Transverse colon (tissue), 4 donors: Measurements from ENCODE around the gene AFG3L2. TPM values are rescaled to one million over a fixed set of nuclear protein-coding genes. Genes with fewer than 3 reads are reported as not detected.

ENCODE experiments used
- DNase-seq: peaks from one replicate; pipeline ENCODE4 v3.0.0-alpha.2; 2019
- H3K27ac ChIP-seq, 4 donors: fragments of 200-600 bp; sonication (generic); 2 replicates each; pipeline ENCODE4 v1.5.1; 2016 to 2018; ENCODE audit warnings: inconsistent platforms in 4 of 4
- H3K27me3 ChIP-seq: fragments of 200-600 bp; sonication (generic); 2 replicates; pipeline ENCODE4 v1.5.1; 2017; ENCODE audit warnings: inconsistent platforms
- H3K36me3 ChIP-seq, 4 donors: fragments of 200-600 bp; sonication (generic); 2 replicates each; pipeline ENCODE4 v1.5.1; 2017 to 2019; ENCODE audit warnings: inconsistent platforms in 4 of 4
- H3K4me1 ChIP-seq, 4 donors: fragments of 200-600 bp; sonication (generic); 2 replicates each; pipeline ENCODE4 v1.5.1; 2017 to 2020; ENCODE audit warnings: inconsistent platforms in 4 of 4
- H3K4me3 ChIP-seq, 4 donors: fragments of 200-600 bp; sonication (generic); 1 replicate in 1 of 4; 2 replicates in 3 of 4; pipeline versions ENCODE4 v1.5.1 to v1.6.1; 2017 to 2019; ENCODE audit warnings: inconsistent platforms in 4 of 4
- H3K9me3 ChIP-seq, 2 donors: fragments of 200-600 bp; sonication (generic); 2 replicates each; pipeline ENCODE4 v1.5.1; 2017 to 2019; ENCODE audit warnings: inconsistent platforms in 2 of 2
- EP300 ChIP-seq: sonication (generic); formaldehyde crosslinking; IDR thresholded peaks from one replicate; pipeline ENCODE4 v1.6.1; 2017; ENCODE audit warnings: antibody characterized with exemption, low read depth
- POLR2A ChIP-seq: fragments of 450-650 bp; IDR thresholded peaks from one replicate; pipeline ENCODE4 v1.6.1; 2016; ENCODE audit warnings: antibody characterized with exemption, mild to moderate bottlenecking, moderate library complexity
- POLR2AphosphoS5 ChIP-seq, 3 donors: sonication (generic); formaldehyde crosslinking; IDR thresholded peaks; one replicate each; pipeline ENCODE4 v1.6.1; 2016; ENCODE audit warnings: antibody characterized with exemption in 3 of 3
- WGBS, 2 donors: methylation state at CpG; one replicate each; pipeline ENCODE4 v1.1.5; 2018; ENCODE audit warnings: low coverage in 1 of 2; 5-methylcytosine and 5-hydroxymethylcytosine counted together
- in situ Hi-C, 4 donors: fragments of 200-750 bp; cut with MboI; loops; one replicate each; pipeline versions ENCODE4 v1.15.0 to v1.15.1; 2017; ENCODE audit warnings: low sequenced_read_pairs in 3 of 4, low pct_ligation_motif_present in 1 of 4, low pct_unique_long_range_greater_than_20kb in 1 of 4
- intact Hi-C: fragments of 100-400 bp; cut with DNase I; formaldehyde crosslinking; loops from one replicate; pipeline ENCODE4 v1.15.1; 2023; ENCODE audit warnings: low total_unique reads
- total RNA-seq, 4 donors: library from RNA; depleted of rRNA; stranded (reverse); fragments of >200 nt; gene quantifications; one replicate each; pipeline ENCODE4 v1.1.0, GENCODE V29; 2016
- TF ChIP-seq, protein P1 (sequence below), 5 experiments: fragments of 200-600 bp in 3 of 5; fragments of 450-650 bp in 2 of 5; sonication (generic) in 3 of 5; IDR thresholded peaks; 1 replicate in 2 of 5; 2 replicates in 3 of 5; pipeline ENCODE4 v1.5.1; 2016 to 2017; ENCODE audit warnings: antibody characterized with exemption in 5 of 5, inconsistent platforms in 3 of 5, mild to moderate bottlenecking in 2 of 5, moderate library complexity in 1 of 5

Gene AFG3L2
- total RNA-seq, 4 donors from 2014 or later, result 74.1 to 95.6 (median 92.6) TPM

DNA sequence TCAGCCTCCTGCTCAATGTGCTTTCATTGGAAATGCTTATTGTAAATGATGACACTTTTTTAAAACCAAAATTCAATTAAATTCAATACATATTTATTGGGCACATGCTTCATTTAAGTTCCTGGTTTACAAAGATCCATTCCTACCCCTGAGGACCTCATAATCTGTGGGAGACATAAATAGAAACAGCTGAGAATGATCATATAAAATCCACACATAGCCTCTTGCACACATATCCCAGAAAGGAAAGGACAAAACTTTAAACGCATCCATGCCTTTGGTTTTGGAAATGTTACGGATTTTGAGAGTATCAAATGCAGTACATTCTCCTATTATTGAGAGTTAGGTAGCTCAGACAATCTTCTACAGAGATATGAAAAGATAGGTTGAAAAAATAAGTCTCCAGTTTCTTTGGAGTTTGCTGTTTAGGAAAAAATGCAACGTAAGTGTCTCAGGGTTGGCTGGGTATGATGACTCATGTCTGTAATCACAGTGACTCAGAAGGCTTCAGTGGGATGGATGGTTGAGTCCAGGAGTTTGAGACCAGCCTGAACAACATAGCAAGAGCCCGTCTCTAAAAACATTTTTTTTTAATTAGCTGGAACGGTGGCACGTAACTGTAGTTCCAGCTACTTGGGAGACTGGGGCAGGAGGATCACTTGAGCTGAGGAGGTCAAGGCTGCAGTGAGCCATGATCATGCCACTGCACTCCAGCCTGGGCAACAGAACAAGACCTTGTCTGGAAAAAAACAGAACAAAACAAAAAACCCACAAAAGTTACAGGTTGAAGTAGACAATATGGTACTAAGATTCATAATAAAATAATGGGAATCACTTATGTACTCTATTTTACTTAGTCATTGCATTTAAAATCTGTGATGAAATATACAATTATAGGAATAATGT is 26.8 kb upstream of the AFG3L2 start:
- no peak for DNase-seq
- in situ Hi-C loops (no loop called here), intact Hi-C loops (no loop called here)
- no peak overlapping the region for H3K4me3 ChIP-seq
- H3K27me3 ChIP-seq, result peaks cover 8% of the 10 kb centered on the region
- no peak for TF ChIP-seq POLR2AphosphoS5 (IDR thresholded peaks at IDR 0.05)
- TF ChIP-seq POLR2A, result no peak
- TF ChIP-seq, protein P1, sequence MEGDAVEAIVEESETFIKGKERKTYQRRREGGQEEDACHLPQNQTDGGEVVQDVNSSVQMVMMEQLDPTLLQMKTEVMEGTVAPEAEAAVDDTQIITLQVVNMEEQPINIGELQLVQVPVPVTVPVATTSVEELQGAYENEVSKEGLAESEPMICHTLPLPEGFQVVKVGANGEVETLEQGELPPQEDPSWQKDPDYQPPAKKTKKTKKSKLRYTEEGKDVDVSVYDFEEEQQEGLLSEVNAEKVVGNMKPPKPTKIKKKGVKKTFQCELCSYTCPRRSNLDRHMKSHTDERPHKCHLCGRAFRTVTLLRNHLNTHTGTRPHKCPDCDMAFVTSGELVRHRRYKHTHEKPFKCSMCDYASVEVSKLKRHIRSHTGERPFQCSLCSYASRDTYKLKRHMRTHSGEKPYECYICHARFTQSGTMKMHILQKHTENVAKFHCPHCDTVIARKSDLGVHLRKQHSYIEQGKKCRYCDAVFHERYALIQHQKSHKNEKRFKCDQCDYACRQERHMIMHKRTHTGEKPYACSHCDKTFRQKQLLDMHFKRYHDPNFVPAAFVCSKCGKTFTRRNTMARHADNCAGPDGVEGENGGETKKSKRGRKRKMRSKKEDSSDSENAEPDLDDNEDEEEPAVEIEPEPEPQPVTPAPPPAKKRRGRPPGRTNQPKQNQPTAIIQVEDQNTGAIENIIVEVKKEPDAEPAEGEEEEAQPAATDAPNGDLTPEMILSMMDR (IDR thresholded peaks at IDR 0.05), result no peak
- H3K36me3 ChIP-seq, result no peaks in the 10 kb centered on the region
- peaks cover 3 to 26% (median 19%) of the 10 kb centered on the region in 4 donors for H3K4me1 ChIP-seq
- WGBS, 2 donors, result 39 to 62% methylated on average over 4 to 6 of the region's 6 CpGs
- no peak overlapping the region for H3K27ac ChIP-seq
- no peaks in the 10 kb centered on the region for H3K9me3 ChIP-seq

DNA sequence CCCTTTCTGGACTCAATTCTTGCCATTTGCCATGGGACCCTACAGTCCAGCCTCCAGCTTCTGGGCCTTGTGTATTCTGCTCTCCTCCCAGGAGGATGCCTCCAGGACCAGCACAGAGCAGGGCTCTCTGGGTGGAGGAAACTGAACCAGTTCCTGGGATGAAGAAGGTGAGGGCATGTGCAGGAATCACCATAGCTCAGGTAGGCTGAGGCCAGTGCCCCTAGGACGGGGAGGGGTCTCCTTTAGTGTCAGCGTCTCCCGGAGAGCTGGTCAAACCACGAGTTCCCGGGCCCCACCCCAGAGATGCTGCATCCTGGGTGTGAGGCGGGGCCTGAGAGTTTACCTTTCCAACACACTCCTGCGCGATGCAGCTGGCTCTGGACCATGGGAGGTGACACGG is 24.9 kb upstream of the AFG3L2 start:
- H3K4me1 ChIP-seq, result peaks cover 1 to 13% (median 7%) of the 10 kb centered on the region in 4 donors
- TF ChIP-seq POLR2AphosphoS5 (IDR thresholded peaks at IDR 0.05), result no peak
- TF ChIP-seq, protein P1 (IDR thresholded peaks at IDR 0.05), result no peak
- no peak for TF ChIP-seq POLR2A
- TF ChIP-seq EP300, result no peak
- H3K9me3 ChIP-seq, result no peaks in the 10 kb centered on the region
- peaks cover 8% of the 10 kb centered on the region for H3K27me3 ChIP-seq
- WGBS, 2 donors, result 39% methylated on average over 9 of the region's 9 CpGs; no CpG with 5 or more reads in 1 of the 2 donors
- no peaks in the 10 kb centered on the region for H3K36me3 ChIP-seq
- no peak overlapping the region for H3K4me3 ChIP-seq
- in situ Hi-C loops (no loop called here), intact Hi-C loops (no loop called here)
- H3K27ac ChIP-seq, result no peak overlapping the region
- no peak for DNase-seq

DNA sequence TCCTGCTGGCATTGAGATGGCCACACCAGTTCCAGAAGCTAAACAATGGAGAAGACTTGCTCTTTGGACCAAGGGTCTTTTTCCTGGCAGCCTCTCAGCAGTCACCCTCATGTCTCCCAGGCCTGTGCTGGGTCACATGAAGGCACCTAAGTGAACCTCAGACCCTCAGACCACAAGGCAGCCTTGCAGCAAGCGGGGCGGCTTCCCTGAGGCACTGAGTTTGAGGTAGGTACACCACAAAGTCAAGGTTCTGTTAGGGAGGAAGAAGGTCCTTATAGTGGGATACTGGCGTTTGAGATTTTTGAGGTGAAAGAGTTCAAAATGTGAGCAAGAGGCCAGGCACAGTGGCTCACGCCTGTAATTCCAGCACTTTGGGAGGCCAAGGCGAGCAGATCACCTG is 22.2 kb upstream of the AFG3L2 start:
- H3K4me3 ChIP-seq, result no peak overlapping the region
- in situ Hi-C loops, result loop anchor here (10.0 to 25.0 kb wide), 2 partner anchors 256 to 538 kb away; partner anchors contain the start of genes SEH1L (in 4 of the 4) and SPIRE1 (in 1 of the 4)

DNA sequence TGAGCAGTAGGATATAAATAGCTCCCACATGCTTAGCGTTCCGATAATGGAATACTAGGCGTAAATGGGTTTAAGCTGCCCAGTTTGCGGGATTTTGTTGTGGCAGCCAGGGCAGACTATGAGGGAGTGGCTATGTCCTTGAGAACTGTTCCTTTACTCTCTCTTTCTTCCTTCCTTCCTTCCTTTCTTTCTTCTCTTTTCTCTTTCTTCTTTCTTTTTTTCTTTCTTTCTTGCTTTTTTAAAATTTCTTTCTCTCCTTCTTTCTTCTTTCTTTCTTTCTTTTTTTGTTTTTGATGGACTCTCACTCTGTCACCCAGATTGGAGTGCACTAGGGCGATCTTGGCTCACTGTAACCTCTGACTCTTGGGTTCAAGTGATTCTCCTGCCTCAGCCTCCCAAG is 21.6 kb upstream of the AFG3L2 start:
- H3K4me3 ChIP-seq, result no peak overlapping the region
- peaks cover 0 to 13% (median 8%) of the 10 kb centered on the region in 4 donors for H3K4me1 ChIP-seq
- no peak overlapping the region for H3K27ac ChIP-seq
- H3K27me3 ChIP-seq, result no peaks in the 10 kb centered on the region
- TF ChIP-seq POLR2A, result no peak
- TF ChIP-seq, protein P1 (IDR thresholded peaks at IDR 0.05), result no peak
- TF ChIP-seq EP300, result no peak
- TF ChIP-seq POLR2AphosphoS5 (IDR thresholded peaks at IDR 0.05), result no peak
- intact Hi-C loops (no loop called here), in situ Hi-C loops (loop anchor here (10.0 to 25.0 kb wide), 2 partner anchors 256 to 539 kb away; partner anchors contain the start of genes SEH1L (in 4 of the 4) and SPIRE1 (in 1 of the 4))
- no peak for DNase-seq
- H3K9me3 ChIP-seq, result no peaks in the 10 kb centered on the region
- no peaks in the 10 kb centered on the region for H3K36me3 ChIP-seq
- 87 to 92% methylated on average over 5 of the region's 5 CpGs for WGBS, 2 donors

More for the DNA sequence above, 22.2 kb upstream of the AFG3L2 start:
- Histone ChIP-seq H3K27me3 (peaks cover 3% of the 10 kb centered on the region), H3K36me3 (no peaks in the 10 kb centered on the region), H3K4me1 (peaks cover 0 to 8% (median 5%) of the 10 kb centered on the region in 4 donors), H3K27ac (no peak overlapping the region), H3K9me3 (no peaks in the 10 kb centered on the region)
- WGBS, 2 donors, result 93% methylated on average over 5 of the region's 5 CpGs; no CpG with 5 or more reads in 1 of the 2 donors
- DNase-seq, result no peak
- TF ChIP-seq POLR2AphosphoS5 (IDR thresholded peaks at IDR 0.05), result no peak
- TF ChIP-seq, protein P1 (IDR thresholded peaks at IDR 0.05), result no peak
- no peak for TF ChIP-seq EP300
- TF ChIP-seq POLR2A, result no peak
- intact Hi-C loops, result no loop called here
